ENCODE measurements around the gene TAS2R43.

Gene TAS2R43

DNA sequence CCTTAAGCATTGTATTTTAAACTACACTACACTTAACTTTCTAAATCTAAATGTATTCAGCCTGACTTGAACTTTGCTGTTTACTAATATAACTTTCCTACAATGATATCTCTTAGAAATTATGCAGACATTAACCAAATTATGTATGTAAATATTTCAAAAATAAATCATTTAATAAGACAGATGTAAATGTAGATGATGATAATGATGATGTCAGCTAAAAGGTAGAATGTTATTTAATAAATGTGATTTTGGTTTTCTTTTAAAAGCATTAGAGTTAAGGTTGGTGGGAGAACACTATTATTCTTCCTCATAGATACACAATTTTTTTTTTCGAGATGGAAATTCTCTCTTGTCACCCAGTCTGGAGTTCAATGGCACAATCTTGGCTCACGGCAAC is 10.1 kb downstream of the TAS2R43 start:
- no peaks in the 10 kb centered on the region for H3K4me1 ChIP-seq (ENCODE audit: insufficient read depth, low read length)
- no peak overlapping the region for H3K4me2 ChIP-seq (ENCODE audit: insufficient read depth, low read length)
- DNase-seq (no peak), ATAC-seq (ENCODE audit: insufficient read depth, low read depth) (no peak)
- H4K20me1 ChIP-seq (ENCODE audit: insufficient read depth, low read length), result no peaks in the 10 kb centered on the region
- no peaks in the 10 kb centered on the region for H3K27me3 ChIP-seq (ENCODE audit: insufficient read depth, low read length, poor library complexity)
- H3K36me3 ChIP-seq (ENCODE audit: insufficient read depth, low read length), result no peaks in the 10 kb centered on the region
- H3K4me3 ChIP-seq (ENCODE audit: low read depth in 1 of 2, low read length in 2 of 2), result no peak overlapping the region
- no peak overlapping the region for H3K27ac ChIP-seq (ENCODE audit: low read length)
- no peaks in the 10 kb centered on the region for H3K79me2 ChIP-seq (ENCODE audit: insufficient read depth, low read length)
- TF ChIP-seq, protein P1, sequence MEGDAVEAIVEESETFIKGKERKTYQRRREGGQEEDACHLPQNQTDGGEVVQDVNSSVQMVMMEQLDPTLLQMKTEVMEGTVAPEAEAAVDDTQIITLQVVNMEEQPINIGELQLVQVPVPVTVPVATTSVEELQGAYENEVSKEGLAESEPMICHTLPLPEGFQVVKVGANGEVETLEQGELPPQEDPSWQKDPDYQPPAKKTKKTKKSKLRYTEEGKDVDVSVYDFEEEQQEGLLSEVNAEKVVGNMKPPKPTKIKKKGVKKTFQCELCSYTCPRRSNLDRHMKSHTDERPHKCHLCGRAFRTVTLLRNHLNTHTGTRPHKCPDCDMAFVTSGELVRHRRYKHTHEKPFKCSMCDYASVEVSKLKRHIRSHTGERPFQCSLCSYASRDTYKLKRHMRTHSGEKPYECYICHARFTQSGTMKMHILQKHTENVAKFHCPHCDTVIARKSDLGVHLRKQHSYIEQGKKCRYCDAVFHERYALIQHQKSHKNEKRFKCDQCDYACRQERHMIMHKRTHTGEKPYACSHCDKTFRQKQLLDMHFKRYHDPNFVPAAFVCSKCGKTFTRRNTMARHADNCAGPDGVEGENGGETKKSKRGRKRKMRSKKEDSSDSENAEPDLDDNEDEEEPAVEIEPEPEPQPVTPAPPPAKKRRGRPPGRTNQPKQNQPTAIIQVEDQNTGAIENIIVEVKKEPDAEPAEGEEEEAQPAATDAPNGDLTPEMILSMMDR (IDR thresholded peaks at IDR 0.05; ENCODE audit: borderline replicate concordance, extremely low read depth, low read length, poor library complexity, severe bottlenecking), result no peak
- TF ChIP-seq EZH2 (IDR thresholded peaks at IDR 0.05; ENCODE audit: borderline replicate concordance, low read depth, low read length, severe bottlenecking), result no peak
- H3K9ac ChIP-seq (ENCODE audit: low read depth, low read length), result no peak overlapping the region
- H2AFZ ChIP-seq (ENCODE audit: low read depth, low read length), result no peak overlapping the region
- H3K9me3 ChIP-seq (ENCODE audit: insufficient read depth, low read length, severe bottlenecking), result peaks cover 4% of the 10 kb centered on the region

DNA sequence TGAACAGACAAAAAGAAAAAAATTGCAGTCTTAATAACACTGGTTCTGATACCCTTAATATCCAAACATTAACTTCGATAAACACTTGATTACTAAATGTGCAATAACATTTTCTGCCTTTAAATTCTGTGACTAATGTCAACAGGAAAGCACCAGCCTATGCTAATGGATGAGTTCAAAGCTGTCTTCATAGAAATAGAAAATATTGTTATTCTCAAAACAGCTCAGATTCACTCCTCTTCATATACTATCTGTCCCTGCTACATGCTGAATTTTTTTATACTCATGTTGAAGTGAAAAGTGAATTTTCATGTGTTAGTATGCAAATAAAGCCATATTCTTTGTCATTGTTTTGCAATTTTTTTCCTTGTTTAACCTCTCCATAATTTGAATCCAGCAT is 13.9 kb downstream of the TAS2R43 start:
- H3K9me3 ChIP-seq (ENCODE audit: insufficient read depth, low read length, severe bottlenecking), result peaks cover 4% of the 10 kb centered on the region
- H3K4me1 ChIP-seq (ENCODE audit: insufficient read depth, low read length), result no peaks in the 10 kb centered on the region
- H4K20me1 ChIP-seq (ENCODE audit: insufficient read depth, low read length), result no peaks in the 10 kb centered on the region
- no peak for DNase-seq
- no peak for ATAC-seq (ENCODE audit: insufficient read depth, low read depth)
- H2AFZ ChIP-seq (ENCODE audit: low read depth, low read length), result no peak overlapping the region
- no peak overlapping the region for H3K27ac ChIP-seq (ENCODE audit: low read length)
- no peaks in the 10 kb centered on the region for H3K79me2 ChIP-seq (ENCODE audit: insufficient read depth, low read length)
- no peaks in the 10 kb centered on the region for H3K27me3 ChIP-seq (ENCODE audit: insufficient read depth, low read length, poor library complexity)
- H3K9ac ChIP-seq (ENCODE audit: low read depth, low read length), result no peak overlapping the region
- no peak overlapping the region for H3K4me2 ChIP-seq (ENCODE audit: insufficient read depth, low read length)
- TF ChIP-seq, protein P1 (IDR thresholded peaks at IDR 0.05; ENCODE audit: borderline replicate concordance, extremely low read depth, low read length, poor library complexity, severe bottlenecking), result no peak
- TF ChIP-seq EZH2 (IDR thresholded peaks at IDR 0.05; ENCODE audit: borderline replicate concordance, low read depth, low read length, severe bottlenecking), result no peak
- H3K4me3 ChIP-seq (ENCODE audit: low read depth in 1 of 2, low read length in 2 of 2), result no peak overlapping the region
- no peaks in the 10 kb centered on the region for H3K36me3 ChIP-seq (ENCODE audit: insufficient read depth, low read length)

DNA sequence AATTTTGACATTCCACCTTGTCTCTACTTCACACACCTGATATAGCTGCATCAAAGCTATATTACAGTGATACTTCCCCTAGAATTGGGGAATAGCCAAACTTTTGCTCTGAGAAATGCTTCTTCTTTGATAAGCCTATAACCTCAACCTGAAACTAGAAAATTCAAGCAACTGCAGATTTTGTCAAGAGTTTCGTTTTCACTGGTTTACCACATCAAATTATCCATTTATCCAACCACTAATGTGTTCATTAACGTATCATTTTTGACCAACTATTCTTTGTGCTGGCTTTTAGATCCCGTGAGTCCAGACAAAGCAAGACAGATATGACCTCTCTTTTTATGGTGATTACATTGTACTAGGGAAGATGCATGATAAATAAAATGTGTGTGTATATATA is 16.5 kb downstream of the TAS2R43 start:
- no peak for ATAC-seq (ENCODE audit: insufficient read depth, low read depth)
- no peaks in the 10 kb centered on the region for H3K4me1 ChIP-seq (ENCODE audit: insufficient read depth, low read length)
- H3K4me2 ChIP-seq (ENCODE audit: insufficient read depth, low read length), result no peak overlapping the region

More for the DNA sequence above, 16.5 kb downstream of the TAS2R43 start:
- H3K9me3 ChIP-seq (ENCODE audit: insufficient read depth, low read length, severe bottlenecking), result no peaks in the 10 kb centered on the region
- H3K27me3 ChIP-seq (ENCODE audit: insufficient read depth, low read length, poor library complexity), result no peaks in the 10 kb centered on the region
- H3K36me3 ChIP-seq (ENCODE audit: insufficient read depth, low read length), result no peaks in the 10 kb centered on the region
- no peak overlapping the region for H3K27ac ChIP-seq (ENCODE audit: low read length)
- no peak for DNase-seq
- H3K79me2 ChIP-seq (ENCODE audit: insufficient read depth, low read length), result 0 out of 2 replicates have a peak, but pooled peaks cover under 1% of the 10 kb centered on the region
- no peak overlapping the region for H2AFZ ChIP-seq (ENCODE audit: low read depth, low read length)
- no peak for TF ChIP-seq EZH2 (IDR thresholded peaks at IDR 0.05; ENCODE audit: borderline replicate concordance, low read depth, low read length, severe bottlenecking)
- TF ChIP-seq, protein P1 (IDR thresholded peaks at IDR 0.05; ENCODE audit: borderline replicate concordance, extremely low read depth, low read length, poor library complexity, severe bottlenecking), result no peak
- H4K20me1 ChIP-seq (ENCODE audit: insufficient read depth, low read length), result 0 out of 2 replicates have a peak, but pooled peaks cover 4% of the 10 kb centered on the region
- H3K4me3 ChIP-seq (ENCODE audit: low read depth in 1 of 2, low read length in 2 of 2), result no peak overlapping the region
- no peak overlapping the region for H3K9ac ChIP-seq (ENCODE audit: low read depth, low read length)

Measured in DND-41 (cell line).